ENCODE measurements around the gene MAN2B2. TPM values are rescaled to one million over a fixed set of nuclear protein-coding genes. Genes with fewer than 3 reads are reported as not detected.

MAN2B2 gene
- total RNA-seq, 1 donor from 2014 or later, result 32.2 TPM

DNA sequence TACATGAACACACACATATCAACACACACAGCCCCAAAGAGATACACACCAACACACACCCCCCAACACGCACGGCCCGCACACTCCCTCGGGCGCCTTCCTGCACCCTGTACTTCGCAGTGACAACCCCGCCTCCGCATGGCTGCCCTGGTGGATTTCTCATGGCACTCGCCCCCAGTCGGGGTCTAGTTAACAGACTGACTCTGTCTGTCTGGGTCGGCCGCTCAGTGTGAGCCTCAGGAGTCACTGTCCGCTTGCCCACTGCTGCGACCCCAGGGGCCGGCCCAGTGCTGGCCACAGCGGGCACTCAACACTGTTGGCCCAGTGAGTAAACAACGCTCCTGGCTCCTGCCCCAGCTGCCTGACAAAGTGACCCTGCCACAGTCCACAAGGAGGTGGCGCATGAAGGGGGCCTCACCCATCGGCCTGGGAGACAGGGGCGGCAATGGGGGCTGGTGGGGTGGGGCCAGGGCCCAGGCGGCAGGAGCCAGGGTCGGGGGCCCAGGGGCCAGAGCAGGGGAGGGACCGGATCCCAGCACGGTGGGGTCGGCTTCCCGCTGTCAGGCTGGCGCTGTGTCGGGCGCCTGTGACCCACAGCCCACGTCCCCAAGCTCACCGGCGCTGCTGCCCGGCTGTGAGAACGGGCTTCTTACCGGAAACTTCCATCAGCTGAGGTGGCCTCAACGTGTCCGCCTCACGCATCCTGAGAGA, 40.2 kb upstream of the MAN2B2 start:
- Mint-ChIP-seq H3K4me3 (ENCODE audit: unreplicated experiment) (no peak overlapping the region), H3K27me3 (ENCODE audit: low read depth, unreplicated experiment) (peaks cover 45% of the 10 kb centered on the region), H3K4me1 (ENCODE audit: low read depth, unreplicated experiment) (no peaks in the 10 kb centered on the region), H3K36me3 (ENCODE audit: low read depth, unreplicated experiment) (no peaks in the 10 kb centered on the region), H3K9me3 (ENCODE audit: unreplicated experiment) (peaks cover 5% of the 10 kb centered on the region), H3K27ac (ENCODE audit: unreplicated experiment) (no peak overlapping the region)
- no peak for DNase-seq (ENCODE audit: low read depth)
- Histone ChIP-seq H3K27ac (ENCODE audit: low read depth, low read length) (no peak overlapping the region), H4K20me1 (ENCODE audit: insufficient read depth, low read length) (peaks cover 4% of the 10 kb centered on the region), H3K9ac (ENCODE audit: low read length) (no peak overlapping the region), H3K4me1 (ENCODE audit: insufficient read depth, low read length) (no peaks in the 10 kb centered on the region), H3K27me3 (ENCODE audit: insufficient read depth, low read length) (peaks cover 2% of the 10 kb centered on the region), H3K4me3 (ENCODE audit: insufficient read depth, low read depth, low read length) (no peak overlapping the region), H3K79me2 (ENCODE audit: insufficient read depth, low read length) (no peaks in the 10 kb centered on the region), H3K36me3 (ENCODE audit: insufficient read depth, low read length) (no peaks in the 10 kb centered on the region), H2AFZ (ENCODE audit: low read depth, low read length) (no peak overlapping the region), H3K9me3 (ENCODE audit: insufficient read depth, low read depth, low read length) (peaks cover 4% of the 10 kb centered on the region), H3K4me2 (ENCODE audit: low read length) (no peak overlapping the region)
- TF ChIP-seq, protein P1, sequence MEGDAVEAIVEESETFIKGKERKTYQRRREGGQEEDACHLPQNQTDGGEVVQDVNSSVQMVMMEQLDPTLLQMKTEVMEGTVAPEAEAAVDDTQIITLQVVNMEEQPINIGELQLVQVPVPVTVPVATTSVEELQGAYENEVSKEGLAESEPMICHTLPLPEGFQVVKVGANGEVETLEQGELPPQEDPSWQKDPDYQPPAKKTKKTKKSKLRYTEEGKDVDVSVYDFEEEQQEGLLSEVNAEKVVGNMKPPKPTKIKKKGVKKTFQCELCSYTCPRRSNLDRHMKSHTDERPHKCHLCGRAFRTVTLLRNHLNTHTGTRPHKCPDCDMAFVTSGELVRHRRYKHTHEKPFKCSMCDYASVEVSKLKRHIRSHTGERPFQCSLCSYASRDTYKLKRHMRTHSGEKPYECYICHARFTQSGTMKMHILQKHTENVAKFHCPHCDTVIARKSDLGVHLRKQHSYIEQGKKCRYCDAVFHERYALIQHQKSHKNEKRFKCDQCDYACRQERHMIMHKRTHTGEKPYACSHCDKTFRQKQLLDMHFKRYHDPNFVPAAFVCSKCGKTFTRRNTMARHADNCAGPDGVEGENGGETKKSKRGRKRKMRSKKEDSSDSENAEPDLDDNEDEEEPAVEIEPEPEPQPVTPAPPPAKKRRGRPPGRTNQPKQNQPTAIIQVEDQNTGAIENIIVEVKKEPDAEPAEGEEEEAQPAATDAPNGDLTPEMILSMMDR (IDR thresholded peaks at IDR 0.05; ENCODE audit: insufficient read depth, low read depth, low read length), result no peak
- TF ChIP-seq EZH2 (IDR thresholded peaks at IDR 0.05; ENCODE audit: insufficient read depth, low read length), result no peak
- no peak for FAIRE-seq

DNA sequence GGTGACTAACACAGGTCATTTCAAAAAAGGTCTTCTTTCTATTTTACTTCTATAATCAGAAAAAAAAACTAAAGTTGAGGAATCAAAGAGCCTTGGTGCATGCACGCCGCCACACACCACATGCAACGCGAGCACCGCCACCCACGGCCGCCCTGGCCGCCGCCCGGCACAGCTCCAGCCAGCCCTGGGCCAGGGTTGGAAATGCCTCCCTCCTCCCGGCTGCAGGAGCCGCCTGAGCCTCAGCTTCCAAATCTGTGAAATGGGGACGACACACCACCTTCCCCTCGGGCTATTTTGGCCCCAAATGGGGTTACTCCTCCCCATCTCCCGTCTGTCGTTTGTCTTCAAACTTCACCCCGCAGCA, 39.7 kb upstream of the MAN2B2 start:
- peaks cover 4% of the 10 kb centered on the region for H3K9me3 ChIP-seq (ENCODE audit: insufficient read depth, low read depth, low read length)
- TF ChIP-seq, protein P1 (IDR thresholded peaks at IDR 0.05; ENCODE audit: insufficient read depth, low read depth, low read length), result no peak
- TF ChIP-seq EZH2 (IDR thresholded peaks at IDR 0.05; ENCODE audit: insufficient read depth, low read length), result no peak
- no peak for FAIRE-seq

GRCh38 chr4:6535706-6536105, 39.3 kb upstream of the MAN2B2 start:
- Histone ChIP-seq H3K36me3 (ENCODE audit: insufficient read depth, low read length) (no peaks in the 10 kb centered on the region), H3K4me3 (ENCODE audit: insufficient read depth, low read depth, low read length) (no peak overlapping the region), H3K27me3 (ENCODE audit: insufficient read depth, low read length) (peaks cover 2% of the 10 kb centered on the region), H3K9ac (ENCODE audit: low read length) (no peak overlapping the region), H2AFZ (ENCODE audit: low read depth, low read length) (no peak overlapping the region), H4K20me1 (ENCODE audit: insufficient read depth, low read length) (peaks cover 4% of the 10 kb centered on the region), H3K27ac (ENCODE audit: low read depth, low read length) (no peak overlapping the region), H3K4me2 (ENCODE audit: low read length) (no peak overlapping the region), H3K9me3 (ENCODE audit: insufficient read depth, low read depth, low read length) (peaks cover 4% of the 10 kb centered on the region), H3K4me1 (ENCODE audit: insufficient read depth, low read length) (no peaks in the 10 kb centered on the region), H3K79me2 (ENCODE audit: insufficient read depth, low read length) (no peaks in the 10 kb centered on the region)
- H3K4me3 Mint-ChIP-seq (ENCODE audit: unreplicated experiment), result no peak overlapping the region
- H3K36me3 Mint-ChIP-seq (ENCODE audit: low read depth, unreplicated experiment), result no peaks in the 10 kb centered on the region
- H3K27me3 Mint-ChIP-seq (ENCODE audit: low read depth, unreplicated experiment), result peaks cover 40% of the 10 kb centered on the region
- no peak overlapping the region for H3K27ac Mint-ChIP-seq (ENCODE audit: unreplicated experiment)
- H3K9me3 Mint-ChIP-seq (ENCODE audit: unreplicated experiment), result peaks cover 5% of the 10 kb centered on the region
- DNase-seq (ENCODE audit: low read depth) (no peak), FAIRE-seq (no peak)
- H3K4me1 Mint-ChIP-seq (ENCODE audit: low read depth, unreplicated experiment), result no peaks in the 10 kb centered on the region
- TF ChIP-seq, protein P1 (IDR thresholded peaks at IDR 0.05; ENCODE audit: insufficient read depth, low read depth, low read length), result no peak
- TF ChIP-seq EZH2 (IDR thresholded peaks at IDR 0.05; ENCODE audit: insufficient read depth, low read length), result no peak

More for the DNA sequence above, 39.7 kb upstream of the MAN2B2 start:
- Histone ChIP-seq H3K27me3 (ENCODE audit: insufficient read depth, low read length) (peaks cover 2% of the 10 kb centered on the region), H3K4me2 (ENCODE audit: low read length) (no peak overlapping the region), H2AFZ (ENCODE audit: low read depth, low read length) (no peak overlapping the region), H3K79me2 (ENCODE audit: insufficient read depth, low read length) (no peaks in the 10 kb centered on the region), H4K20me1 (ENCODE audit: insufficient read depth, low read length) (peaks cover 4% of the 10 kb centered on the region), H3K4me1 (ENCODE audit: insufficient read depth, low read length) (no peaks in the 10 kb centered on the region), H3K27ac (ENCODE audit: low read depth, low read length) (no peak overlapping the region), H3K9ac (ENCODE audit: low read length) (no peak overlapping the region), H3K36me3 (ENCODE audit: insufficient read depth, low read length) (no peaks in the 10 kb centered on the region), H3K4me3 (ENCODE audit: insufficient read depth, low read depth, low read length) (no peak overlapping the region)
- peaks cover 44% of the 10 kb centered on the region for H3K27me3 Mint-ChIP-seq (ENCODE audit: low read depth, unreplicated experiment)
- H3K4me1 Mint-ChIP-seq (ENCODE audit: low read depth, unreplicated experiment), result no peaks in the 10 kb centered on the region
- H3K36me3 Mint-ChIP-seq (ENCODE audit: low read depth, unreplicated experiment), result no peaks in the 10 kb centered on the region
- no peak for DNase-seq (ENCODE audit: low read depth)
- H3K27ac Mint-ChIP-seq (ENCODE audit: unreplicated experiment), result no peak overlapping the region
- peaks cover 5% of the 10 kb centered on the region for H3K9me3 Mint-ChIP-seq (ENCODE audit: unreplicated experiment)
- no peak overlapping the region for H3K4me3 Mint-ChIP-seq (ENCODE audit: unreplicated experiment)

All from astrocyte (in vitro differentiated cells and primary cell).